GM18511 (cell line): ENCODE results near the gene PLPPR4.
"Not testable (repeated sequence)": the region's sequence is repeated elsewhere in the genome, so short reads cannot be mapped to it uniquely, and the experiment has no call there.

Experiments
- ATAC-seq: cut with Tn5 transposase; IDR thresholded peaks from one replicate; pipeline ENCODE4 v1.9.1; 2021; ENCODE audit warnings: mild to moderate bottlenecking, moderate library complexity; ENCODE audit not compliant: unreplicated experiment

PLPPR4 gene

GRCh38 chr1:99264201-99265021, at the start of gene PLPPR4:
Gene PLPPR4 (plus strand): TSS chr1:99264492. CDS start chr1:99264594, 102 bp downstream.
- no peak for ATAC-seq

- ATAC-seq: no peak
Observed at GRCh38 chr1:99216956-99217355, 47.3 kb upstream of the PLPPR4 start.

- no peak for ATAC-seq
Observed at GRCh38 chr1:99217599-99217998, 46.7 kb upstream of the PLPPR4 start.

- ATAC-seq: peak; percentile 15
Observed at GRCh38 chr1:99218572-99218971, 45.7 kb upstream of the PLPPR4 start.

GRCh38 chr1:99218999-99219398, 45.3 kb upstream of the PLPPR4 start:
- ATAC-seq: peak; percentile 96

- ATAC-seq: no peak
Observed at GRCh38 chr1:99227056-99227897, 37.0 kb upstream of the PLPPR4 start.

- ATAC-seq: peak; percentile 76
Observed at GRCh38 chr1:99228153-99228552, 36.1 kb upstream of the PLPPR4 start.

GRCh38 chr1:99229122-99229521, 35.2 kb upstream of the PLPPR4 start:
- no peak for ATAC-seq

GRCh38 chr1:99230695-99231094, 33.6 kb upstream of the PLPPR4 start:
- ATAC-seq: no peak

GRCh38 chr1:99232172-99232571, 32.1 kb upstream of the PLPPR4 start:
- no peak for ATAC-seq

GRCh38 chr1:99233446-99233845, 30.8 kb upstream of the PLPPR4 start:
- no peak for ATAC-seq

GRCh38 chr1:99236756-99237155, 27.5 kb upstream of the PLPPR4 start:
- ATAC-seq: no peak

- no peak for ATAC-seq
Observed at GRCh38 chr1:99239690-99240089, 24.6 kb upstream of the PLPPR4 start.

- no peak for ATAC-seq
Observed at GRCh38 chr1:99240621-99241020, 23.7 kb upstream of the PLPPR4 start.

GRCh38 chr1:99246152-99246551, 18.1 kb upstream of the PLPPR4 start:
- no peak for ATAC-seq

GRCh38 chr1:99247199-99247598, 17.1 kb upstream of the PLPPR4 start:
- no peak for ATAC-seq

GRCh38 chr1:99250728-99251127, 13.6 kb upstream of the PLPPR4 start:
- no peak for ATAC-seq

- ATAC-seq: no peak
Observed at GRCh38 chr1:99251308-99251707, 13.0 kb upstream of the PLPPR4 start.

- ATAC-seq: no peak
Observed at GRCh38 chr1:99252630-99253029, 11.7 kb upstream of the PLPPR4 start.

- ATAC-seq: not testable (repeated sequence)
Observed at GRCh38 chr1:99260402-99260801, 3.9 kb upstream of the PLPPR4 start.

- ATAC-seq: no peak
Observed at GRCh38 chr1:99265124-99265523, 832 bp downstream of the PLPPR4 start.

GRCh38 chr1:99266726-99267125, 2.4 kb downstream of the PLPPR4 start:
- ATAC-seq: no peak
